Central memory CD8-positive, alpha-beta T cell (primary cell): ENCODE measurements around the gene GYPB.
A peak's percentile ranks its signal among the peaks of the same experiment; 100 is the strongest.
"Not testable (repeated sequence)": the region's sequence is repeated elsewhere in the genome, so short reads cannot be mapped to it uniquely, and the experiment has no call there.

ENCODE experiments used
- ATAC-seq: fragments of 150-1000 bp; cut with Tn5 transposase; replicated peaks from 2 replicates; pipeline ENCODE4 v1.10.0; 2022; ENCODE audit warnings: mild to moderate bottlenecking, moderate FRiP score, moderate number of reproducible peaks; ENCODE audit not compliant: poor library complexity, severe bottlenecking; ENCODE audit errors: extremely low read depth
- DNase-seq, 2 donors: peaks; one replicate each; pipeline ENCODE4 v3.0.0; 2021; ENCODE audit warnings: low spot score in 2 of 2
- H3K27ac Mint-ChIP-seq: one replicate; pipeline ENCODE4 v1.8.0; 2022; ENCODE audit warnings: low read depth, mild to moderate bottlenecking, moderate library complexity, mixed read lengths
- H3K27me3 Mint-ChIP-seq: one replicate; pipeline ENCODE4 v1.8.0; 2022; ENCODE audit warnings: mixed read lengths
- H3K36me3 Mint-ChIP-seq: one replicate; pipeline ENCODE4 v1.8.0; 2022; ENCODE audit warnings: mild to moderate bottlenecking, moderate library complexity, mixed read lengths; ENCODE audit not compliant: insufficient read depth
- H3K4me1 Mint-ChIP-seq: one replicate; pipeline ENCODE4 v1.8.0; 2022; ENCODE audit warnings: mixed read lengths
- H3K4me3 Mint-ChIP-seq: one replicate; pipeline ENCODE4 v1.8.0; 2022; ENCODE audit warnings: mild to moderate bottlenecking, moderate library complexity, mixed read lengths
- H3K9me3 Mint-ChIP-seq: one replicate; pipeline ENCODE4 v1.8.0; 2022; ENCODE audit warnings: mixed read lengths

GYPB gene

DNA sequence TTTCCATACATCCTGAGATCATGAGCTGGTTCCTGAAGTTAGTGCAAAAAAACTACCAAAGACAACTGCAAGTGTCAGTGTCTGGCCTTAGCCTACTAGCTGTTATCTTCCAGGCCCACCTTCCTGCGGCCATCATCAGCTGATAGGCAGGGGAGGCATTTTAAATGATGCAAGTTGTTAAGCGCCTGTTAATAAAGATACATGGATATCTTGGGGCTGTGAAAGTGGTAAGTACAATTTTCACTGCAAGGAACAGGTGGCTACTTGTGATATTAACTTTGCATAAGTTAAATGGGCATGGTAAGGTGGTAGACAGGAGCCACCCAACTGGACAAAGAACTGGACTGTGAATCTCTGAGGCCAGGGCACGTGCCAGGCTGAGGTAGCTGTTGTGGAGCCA is at the start of gene GYPB:
TSS of gene GYPB (minus strand) at position 104 of the 400 bp plus-strand sequence. CDS start at position 11, 93 bp downstream.
- H3K36me3 Mint-ChIP-seq, ATAC-seq, H3K9me3 Mint-ChIP-seq, DNase-seq, H3K27me3 Mint-ChIP-seq, H3K4me1 Mint-ChIP-seq, H3K27ac Mint-ChIP-seq, H3K4me3 Mint-ChIP-seq: not testable (repeated sequence)

DNA sequence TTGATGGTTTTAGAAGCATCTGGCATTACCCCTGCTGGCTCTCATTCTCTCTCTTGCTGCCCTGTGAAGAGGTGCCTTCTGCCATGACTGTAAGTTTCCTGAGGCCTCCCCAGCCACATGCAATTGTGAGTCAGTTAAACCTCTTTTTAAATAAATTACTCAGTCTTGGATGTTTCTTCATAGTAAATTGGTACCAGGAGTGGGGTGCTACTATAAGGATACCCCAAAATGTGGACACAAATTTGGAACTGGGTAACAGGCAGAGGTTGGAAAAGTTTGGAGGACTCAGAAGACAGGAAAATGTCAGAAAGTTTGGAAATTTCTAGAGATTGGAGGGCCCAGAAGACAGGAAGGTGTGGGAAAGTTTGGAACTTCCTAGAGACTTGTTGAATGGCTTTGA is 42.4 kb upstream of the GYPB start:
- not testable (repeated sequence) for ATAC-seq, H3K4me3 Mint-ChIP-seq

DNA sequence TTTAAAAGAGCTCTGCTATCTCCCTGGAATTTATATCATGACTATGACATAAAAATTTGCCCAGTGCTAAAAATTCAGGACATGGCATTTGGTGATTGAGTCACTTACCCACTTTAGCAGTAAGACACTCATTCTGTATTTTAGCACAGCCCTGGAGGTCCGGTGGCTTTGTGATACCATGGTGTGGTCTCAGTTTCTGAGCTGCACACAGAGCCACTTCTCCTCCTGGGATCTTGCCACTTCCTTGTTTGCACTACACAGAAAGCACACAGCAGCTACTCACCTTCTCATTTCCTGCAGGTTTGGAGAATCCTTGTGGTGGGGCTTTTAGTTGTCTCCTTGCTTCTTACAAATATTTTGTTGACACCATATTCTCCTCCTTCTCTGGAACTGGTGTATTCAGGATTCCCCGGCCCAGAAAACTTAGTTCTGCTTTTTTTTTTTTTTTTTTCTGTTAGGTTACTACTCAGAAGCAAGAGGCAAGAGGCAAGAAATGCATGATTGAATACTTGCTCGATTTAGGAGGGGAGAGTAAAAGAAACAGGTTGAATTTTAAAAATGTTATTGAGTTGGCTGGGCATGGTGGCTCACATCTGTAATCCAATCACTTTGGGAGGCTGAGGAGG is 41.2 kb upstream of the GYPB start:
- not testable (repeated sequence) for H3K4me1 Mint-ChIP-seq, DNase-seq, H3K27me3 Mint-ChIP-seq, H3K27ac Mint-ChIP-seq, H3K4me3 Mint-ChIP-seq, ATAC-seq, H3K36me3 Mint-ChIP-seq
- peaks cover 13% of the 10 kb centered on the region for H3K9me3 Mint-ChIP-seq

More for the DNA sequence above, 42.4 kb upstream of the GYPB start:
- H3K27ac Mint-ChIP-seq, H3K27me3 Mint-ChIP-seq, DNase-seq, H3K36me3 Mint-ChIP-seq, H3K4me1 Mint-ChIP-seq: not testable (repeated sequence)
- H3K9me3 Mint-ChIP-seq: peaks cover 13% of the 10 kb centered on the region

DNA sequence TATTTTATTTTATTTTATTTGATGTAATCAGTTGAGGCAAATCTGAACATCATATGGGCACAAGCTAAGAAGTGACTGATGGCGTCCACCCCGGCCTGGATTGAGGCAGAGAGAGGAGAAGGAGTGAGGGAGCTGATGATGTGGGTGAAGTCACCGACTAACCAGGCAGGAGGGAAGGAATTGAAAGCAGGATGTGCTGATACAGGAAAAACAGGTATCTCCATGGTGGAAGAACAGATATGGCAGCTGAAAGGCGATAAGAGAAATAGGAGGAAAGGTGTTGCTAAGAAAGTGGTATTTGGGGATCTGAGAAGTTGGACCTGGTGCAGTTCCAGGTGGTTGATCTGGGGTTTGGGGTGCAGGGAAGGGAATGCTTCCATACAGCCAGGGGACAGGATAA is 37.6 kb upstream of the GYPB start:
- Mint-ChIP-seq H3K4me3 (no peak overlapping the region), H3K4me1 (no peaks in the 10 kb centered on the region), H3K27ac (no peak overlapping the region), H3K27me3 (no peaks in the 10 kb centered on the region), H3K9me3 (peaks cover 12% of the 10 kb centered on the region), H3K36me3 (no peaks in the 10 kb centered on the region)
- no peak for DNase-seq
- no peak for ATAC-seq

DNA sequence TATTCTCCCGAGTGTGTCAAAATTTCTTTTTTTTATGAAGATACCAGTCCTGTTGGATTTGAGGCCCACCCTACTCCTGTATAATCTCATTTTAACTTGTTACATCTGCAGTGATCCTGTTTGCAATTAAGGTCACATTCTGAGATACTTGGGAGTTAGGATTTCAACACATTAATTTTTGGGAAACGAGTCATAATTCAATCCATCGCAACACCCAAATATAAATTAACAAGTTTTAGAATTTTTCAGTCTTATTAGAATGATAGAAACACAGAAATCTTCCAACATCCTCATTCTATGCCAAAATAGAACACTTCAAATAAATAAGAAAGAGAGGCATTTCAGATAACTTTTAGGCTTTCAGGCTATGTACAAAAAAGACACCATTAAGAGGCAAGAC is 36.2 kb upstream of the GYPB start:
- not testable (repeated sequence) for H3K27ac Mint-ChIP-seq, H3K4me1 Mint-ChIP-seq, H3K4me3 Mint-ChIP-seq, DNase-seq, H3K9me3 Mint-ChIP-seq, H3K27me3 Mint-ChIP-seq, ATAC-seq, H3K36me3 Mint-ChIP-seq

DNA sequence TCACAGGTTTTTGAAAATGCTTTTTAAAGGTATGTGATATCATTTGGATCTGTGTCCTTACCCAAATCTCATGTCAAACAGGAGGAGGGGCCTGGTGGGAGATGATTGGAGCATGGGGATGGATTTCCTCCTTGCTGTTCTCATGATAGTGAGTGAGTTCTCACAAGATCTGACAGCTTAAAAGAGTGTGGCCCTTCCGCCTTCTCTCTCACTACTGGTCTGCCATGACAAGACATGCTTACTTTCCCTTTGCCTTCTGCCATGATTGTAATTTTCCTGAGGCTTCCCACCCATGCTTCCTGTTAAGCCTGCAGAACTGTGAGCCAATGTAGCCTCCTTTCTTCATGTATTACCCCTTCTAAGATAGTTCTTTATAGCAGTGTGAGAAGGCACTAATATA is 32.3 kb upstream of the GYPB start:
- H3K4me1 Mint-ChIP-seq, DNase-seq, ATAC-seq, H3K9me3 Mint-ChIP-seq, H3K4me3 Mint-ChIP-seq, H3K36me3 Mint-ChIP-seq, H3K27me3 Mint-ChIP-seq, H3K27ac Mint-ChIP-seq: not testable (repeated sequence)

DNA sequence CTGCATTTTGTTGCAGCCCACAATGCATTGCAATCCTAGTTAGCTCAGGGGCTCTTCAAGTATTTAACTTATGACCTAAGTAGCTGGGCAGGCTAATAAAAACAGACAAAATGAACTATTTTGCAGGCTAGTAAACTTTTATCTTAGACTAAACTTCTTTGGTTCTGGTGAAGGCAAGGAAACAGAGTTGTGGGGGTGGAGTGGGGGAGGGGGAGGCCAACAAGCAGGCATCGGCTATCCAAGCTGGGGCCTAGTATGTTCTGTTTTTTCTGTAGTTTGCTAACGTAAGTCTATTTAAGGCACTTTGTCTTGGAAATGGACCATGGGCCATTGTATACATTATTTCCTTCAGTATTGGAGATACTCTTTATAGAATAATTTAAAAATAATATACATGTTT is 31.5 kb upstream of the GYPB start:
- not testable (repeated sequence) for ATAC-seq, H3K36me3 Mint-ChIP-seq, H3K4me3 Mint-ChIP-seq, H3K27ac Mint-ChIP-seq, H3K27me3 Mint-ChIP-seq, H3K9me3 Mint-ChIP-seq, H3K4me1 Mint-ChIP-seq, DNase-seq

DNA sequence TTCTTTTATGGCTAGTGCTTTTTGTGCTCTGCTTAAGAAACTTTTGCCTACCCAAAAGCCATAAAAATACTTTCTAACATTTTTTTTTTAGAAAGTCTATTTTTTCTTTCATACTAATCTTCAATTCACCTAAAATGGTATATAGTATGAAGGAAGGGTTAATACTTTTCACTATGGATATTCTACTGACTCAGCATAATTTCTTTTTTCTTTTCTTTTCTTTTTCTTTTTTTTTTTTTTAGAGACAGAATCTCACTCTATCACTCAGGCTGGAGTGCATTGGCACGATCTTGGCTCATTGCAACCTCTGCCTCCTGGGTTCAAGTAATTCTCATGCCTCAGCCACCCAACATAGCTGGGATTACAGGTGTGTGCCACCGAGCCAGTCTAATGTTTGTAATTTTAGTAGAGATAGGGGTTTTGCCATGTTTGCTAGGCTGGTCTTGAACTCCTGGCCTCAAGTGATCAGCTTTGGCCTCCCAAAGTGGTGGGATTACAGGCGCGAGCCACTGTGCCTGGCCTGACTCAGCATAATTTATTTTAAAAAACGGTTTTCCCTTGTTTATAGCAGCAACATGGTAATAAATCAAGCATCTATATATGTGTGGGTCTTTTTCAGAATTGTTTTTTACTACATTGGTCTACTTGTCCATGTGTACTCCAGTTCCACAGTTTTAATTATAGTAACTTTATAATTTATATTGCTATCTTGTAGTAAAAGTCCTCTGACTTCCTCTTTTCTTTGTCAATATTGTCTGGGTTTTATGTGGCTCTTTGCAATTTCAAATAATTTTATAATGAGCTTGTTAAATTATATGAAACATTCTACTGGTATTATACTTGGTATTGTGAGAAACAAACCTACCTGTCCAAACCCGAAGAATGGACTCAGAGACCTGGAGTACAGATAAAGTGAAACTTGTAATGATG is 30.6 kb upstream of the GYPB start:
- ATAC-seq, H3K4me3 Mint-ChIP-seq, H3K27me3 Mint-ChIP-seq, H3K36me3 Mint-ChIP-seq, H3K27ac Mint-ChIP-seq, DNase-seq, H3K4me1 Mint-ChIP-seq, H3K9me3 Mint-ChIP-seq: not testable (repeated sequence)

DNA sequence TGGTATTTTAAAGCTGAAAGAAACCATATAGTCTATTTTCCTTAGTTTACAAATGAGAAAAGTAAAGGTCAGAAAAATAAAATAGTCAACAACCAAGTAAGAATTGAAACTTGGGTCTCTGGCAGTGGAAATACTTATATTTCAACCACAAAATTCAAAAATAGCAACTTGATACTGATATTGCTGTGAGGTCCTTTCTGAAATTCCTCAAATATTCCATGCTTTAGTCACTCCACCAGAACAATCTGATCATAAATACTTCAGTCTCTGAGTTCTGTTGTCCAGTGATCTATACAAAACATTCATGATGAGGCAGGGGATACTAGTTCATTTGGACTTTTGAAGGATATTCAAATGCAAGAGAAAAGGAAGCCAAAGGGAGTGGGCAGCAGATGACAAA is 25.8 kb upstream of the GYPB start:
- H3K4me3 Mint-ChIP-seq, H3K4me1 Mint-ChIP-seq, H3K36me3 Mint-ChIP-seq, H3K27ac Mint-ChIP-seq, ATAC-seq, H3K9me3 Mint-ChIP-seq, H3K27me3 Mint-ChIP-seq, DNase-seq: not testable (repeated sequence)

DNA sequence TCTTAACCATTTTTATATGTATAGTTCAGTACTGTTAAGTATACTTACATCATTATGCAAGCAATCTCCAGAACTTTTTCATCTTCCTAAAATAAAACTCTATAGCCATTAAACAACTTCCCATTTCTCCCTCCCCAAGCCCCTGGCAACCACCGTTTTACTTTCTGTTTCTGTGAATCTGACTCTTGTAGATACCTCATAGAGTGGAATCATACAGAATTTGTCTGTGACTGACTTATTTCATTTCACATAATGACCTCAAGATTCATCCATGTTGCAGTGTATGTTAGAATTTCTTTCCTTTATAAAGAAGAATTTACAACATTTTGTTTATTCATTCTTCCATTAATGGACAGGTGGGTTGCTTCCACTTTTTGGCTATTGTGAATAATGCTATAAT is 13.4 kb upstream of the GYPB start:
- not testable (repeated sequence) for H3K4me1 Mint-ChIP-seq, ATAC-seq, H3K27ac Mint-ChIP-seq, H3K36me3 Mint-ChIP-seq, DNase-seq, H3K9me3 Mint-ChIP-seq, H3K4me3 Mint-ChIP-seq, H3K27me3 Mint-ChIP-seq

DNA sequence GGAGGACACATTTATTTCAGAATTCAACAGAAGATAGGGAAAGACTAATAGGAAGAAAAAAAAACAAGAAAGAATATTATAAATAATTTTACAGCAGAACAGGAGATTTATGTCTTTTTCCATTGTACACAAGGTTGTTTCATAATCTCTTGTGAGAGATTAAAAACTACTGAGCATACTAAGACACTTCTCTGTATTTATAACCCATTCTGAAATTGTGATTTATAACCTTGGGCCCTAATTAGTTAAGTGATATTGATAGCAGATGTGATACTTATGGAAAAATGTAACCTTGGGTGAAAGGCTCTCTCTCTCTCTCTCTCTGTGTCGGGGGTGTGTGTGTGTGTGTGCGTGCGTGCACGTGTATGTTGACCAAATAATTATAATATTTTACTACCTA is 12.7 kb upstream of the GYPB start:
- not testable (repeated sequence) for H3K36me3 Mint-ChIP-seq, H3K4me1 Mint-ChIP-seq, H3K27me3 Mint-ChIP-seq, H3K9me3 Mint-ChIP-seq, DNase-seq, H3K4me3 Mint-ChIP-seq, ATAC-seq, H3K27ac Mint-ChIP-seq

DNA sequence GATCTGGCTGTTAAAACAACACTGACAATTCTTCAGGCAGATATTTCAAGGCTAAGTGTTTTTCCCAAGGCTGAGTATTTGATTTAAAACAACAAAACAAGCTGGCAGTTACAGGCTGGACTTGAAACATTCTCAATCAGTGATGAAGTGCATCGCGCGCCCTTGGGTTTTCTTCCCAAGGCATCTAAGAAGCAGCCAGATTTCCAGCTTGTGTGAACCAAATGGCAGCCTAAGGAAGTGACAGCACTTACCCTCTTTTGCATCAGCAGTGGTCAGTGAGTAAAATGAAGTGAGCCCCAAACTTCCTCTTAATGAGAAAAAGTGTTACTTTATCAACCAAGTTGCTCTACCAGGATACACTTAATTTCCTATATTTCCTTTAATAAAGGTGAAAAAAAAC is 12.2 kb upstream of the GYPB start:
- not testable (repeated sequence) for H3K36me3 Mint-ChIP-seq, H3K4me1 Mint-ChIP-seq, H3K27ac Mint-ChIP-seq, DNase-seq, H3K27me3 Mint-ChIP-seq, H3K4me3 Mint-ChIP-seq, H3K9me3 Mint-ChIP-seq
- ATAC-seq: peak; percentile 14

DNA sequence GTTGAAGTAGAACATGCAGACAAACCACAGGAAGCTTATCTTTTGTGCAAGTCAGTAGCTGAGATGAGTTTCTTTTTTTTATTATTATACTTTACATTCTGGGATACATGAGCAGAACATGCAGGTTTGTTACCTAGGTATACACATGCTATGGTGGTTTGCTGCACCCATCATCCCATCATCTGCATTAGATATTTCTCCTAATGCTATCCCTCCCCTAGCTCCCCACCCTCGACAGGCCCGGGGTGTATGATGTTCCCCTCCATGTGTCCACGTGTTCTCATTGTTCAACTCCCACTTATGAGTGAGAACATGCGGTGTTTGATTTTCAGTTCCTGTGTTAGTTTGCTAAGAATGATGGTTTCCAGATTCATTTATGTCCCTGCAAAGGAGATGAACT is 11.5 kb upstream of the GYPB start:
- H3K27ac Mint-ChIP-seq, ATAC-seq, H3K9me3 Mint-ChIP-seq, H3K27me3 Mint-ChIP-seq, H3K4me3 Mint-ChIP-seq, H3K4me1 Mint-ChIP-seq, H3K36me3 Mint-ChIP-seq, DNase-seq: not testable (repeated sequence)
